ENCODE results near the gene PCYOX1L. TPM values are rescaled to one million over a fixed set of nuclear protein-coding genes. Genes with fewer than 3 reads are reported as not detected.
A peak's percentile ranks its signal among the peaks of the same experiment; 100 is the strongest.

PCYOX1L gene
- total RNA-seq, 1 experiment from 2014 or later: 15.3 TPM

DNA sequence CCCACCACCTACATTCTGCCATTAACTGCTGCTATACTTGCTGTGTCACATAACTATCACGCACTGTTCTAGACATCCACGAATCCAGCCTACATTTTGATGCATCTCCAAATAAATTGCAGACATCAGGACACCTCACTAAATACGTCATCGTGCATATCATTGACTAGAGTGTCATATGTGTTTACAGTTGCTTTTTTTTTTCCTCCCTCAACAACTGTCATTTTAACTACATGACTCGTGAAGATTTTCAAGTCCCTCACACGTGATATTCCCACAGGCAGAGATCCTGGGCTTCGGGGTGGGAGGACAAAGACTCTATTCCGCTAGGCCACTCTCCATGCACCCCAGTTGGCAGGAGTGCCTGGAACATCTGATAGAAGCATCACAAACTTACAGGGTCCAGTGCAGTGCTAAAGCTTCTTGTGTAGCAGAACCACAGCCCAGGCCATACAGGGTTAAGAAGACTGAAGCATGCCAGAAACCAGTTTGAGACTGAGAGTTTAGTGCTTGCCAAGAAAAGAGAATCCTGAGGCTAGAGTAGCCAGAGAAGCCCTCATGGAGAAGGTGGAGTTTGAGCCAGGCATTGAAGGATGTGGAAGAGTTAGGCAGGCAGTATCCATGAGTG is 1.1 kb downstream of the PCYOX1L start:
- no peaks in the 10 kb centered on the region; the same call in 1 of the 2 replicates for H3K4me1 ChIP-seq (ENCODE audit: insufficient read depth, low read length)
- H3K27ac Mint-ChIP-seq: no peak overlapping the region
- no peak overlapping the region for H4K8ac ChIP-seq (replicated peaks; ENCODE audit: insufficient read length, low read depth, low read length)
- no peak overlapping the region for H3K18ac ChIP-seq (ENCODE audit: insufficient read length, low read depth, low read length)
- DNase-seq: no peak
- H3K27me3 ChIP-seq (ENCODE audit: insufficient read depth, low read length): no peaks in the 10 kb centered on the region
- no peak overlapping the region for H3K4ac ChIP-seq (ENCODE audit: low read depth, low read length)
- no peaks in the 10 kb centered on the region for H3K9me3 Mint-ChIP-seq
- no peak overlapping the region for H2AK5ac ChIP-seq (ENCODE audit: insufficient read length, low read length)
- no peak overlapping the region for H2BK12ac ChIP-seq (ENCODE audit: insufficient read length, low read depth, low read length)
- no peaks in the 10 kb centered on the region for H4K20me1 ChIP-seq (ENCODE audit: control insufficient read depth, insufficient read depth, insufficient read length)
- H2BK15ac ChIP-seq (ENCODE audit: low read depth, low read length): no peak overlapping the region
- no CpG with 5 or more reads among the region's 8 CpGs for WGBS (ENCODE audit: extremely low coverage, insufficient read length, low lambda C conversion rate)
- peaks cover 18% of the 10 kb centered on the region in 2 experiments for H3K4me1 Mint-ChIP-seq
- no peaks in the 10 kb centered on the region for H3K79me1 ChIP-seq (ENCODE audit: insufficient read depth, low read depth, low read length, poor library complexity, severe bottlenecking)
- H3K27me3 Mint-ChIP-seq (ENCODE audit: low read depth): peaks cover 4% of the 10 kb centered on the region; the same call in 1 of the 2 replicates
- TF ChIP-seq CTCF (conservative IDR thresholded peaks at IDR 0.05): no peak
- H2BK20ac ChIP-seq (ENCODE audit: low read depth, low read length, poor library complexity, severe bottlenecking): no peak overlapping the region
- H3K36me3 Mint-ChIP-seq (ENCODE audit: insufficient read depth in 1 of 3, low read depth in 3 of 3): peaks cover 3 to 22% (median 11%) of the 10 kb centered on the region in 3 experiments; a peak in 6 of 7 replicates
- H3K23me2 ChIP-seq (ENCODE audit: insufficient read length, low read depth, low read length, poor library complexity, severe bottlenecking): peaks cover 4% of the 10 kb centered on the region
- no peak overlapping the region for H2BK120ac ChIP-seq (ENCODE audit: low read depth, low read length, poor library complexity, severe bottlenecking)
- no peaks in the 10 kb centered on the region for H3K9me3 ChIP-seq (ENCODE audit: control insufficient read depth, low read depth, low read length)
- H3K9ac ChIP-seq (ENCODE audit: extremely low read depth, insufficient read length, low read length): no peak overlapping the region
- H2BK5ac ChIP-seq (ENCODE audit: insufficient read length, low read length): no peak overlapping the region
- no peak overlapping the region for H4K91ac ChIP-seq (ENCODE audit: insufficient read length, low read depth, low read length)
- no peak overlapping the region for H3K23ac ChIP-seq (ENCODE audit: insufficient read length, low read depth, low read length)
- H3K79me2 ChIP-seq (ENCODE audit: insufficient read depth, low read length): no peaks in the 10 kb centered on the region
- H3K4me3 Mint-ChIP-seq: peak overlapping the region; percentile 93 to 97
- H3T11ph ChIP-seq (ENCODE audit: low read length): no peak overlapping the region
- no peak overlapping the region for H4K5ac ChIP-seq (ENCODE audit: insufficient read length, low read depth, low read length)
- H3K4me2 ChIP-seq (ENCODE audit: insufficient read depth, insufficient read length, low read length): peak overlapping the region; percentile 75
- H3K14ac ChIP-seq (ENCODE audit: insufficient read depth, low read length): no peak overlapping the region
- H3K27ac ChIP-seq (ENCODE audit: insufficient read length, low read depth, low read length): no peak overlapping the region
- H2AFZ ChIP-seq (ENCODE audit: low read length): no peak overlapping the region
- H3K56ac ChIP-seq (ENCODE audit: insufficient read length, low read depth, low read length): no peak overlapping the region

Measured in H9 (cell line).